HG03097 (cell line): Measurements from ENCODE around the gene UVRAG.

Source experiments
- ATAC-seq: cut with Tn5 transposase; IDR thresholded peaks from one replicate; pipeline ENCODE4 v1.9.1; 2021; ENCODE audit not compliant: unreplicated experiment, low FRiP score

The UVRAG gene

DNA sequence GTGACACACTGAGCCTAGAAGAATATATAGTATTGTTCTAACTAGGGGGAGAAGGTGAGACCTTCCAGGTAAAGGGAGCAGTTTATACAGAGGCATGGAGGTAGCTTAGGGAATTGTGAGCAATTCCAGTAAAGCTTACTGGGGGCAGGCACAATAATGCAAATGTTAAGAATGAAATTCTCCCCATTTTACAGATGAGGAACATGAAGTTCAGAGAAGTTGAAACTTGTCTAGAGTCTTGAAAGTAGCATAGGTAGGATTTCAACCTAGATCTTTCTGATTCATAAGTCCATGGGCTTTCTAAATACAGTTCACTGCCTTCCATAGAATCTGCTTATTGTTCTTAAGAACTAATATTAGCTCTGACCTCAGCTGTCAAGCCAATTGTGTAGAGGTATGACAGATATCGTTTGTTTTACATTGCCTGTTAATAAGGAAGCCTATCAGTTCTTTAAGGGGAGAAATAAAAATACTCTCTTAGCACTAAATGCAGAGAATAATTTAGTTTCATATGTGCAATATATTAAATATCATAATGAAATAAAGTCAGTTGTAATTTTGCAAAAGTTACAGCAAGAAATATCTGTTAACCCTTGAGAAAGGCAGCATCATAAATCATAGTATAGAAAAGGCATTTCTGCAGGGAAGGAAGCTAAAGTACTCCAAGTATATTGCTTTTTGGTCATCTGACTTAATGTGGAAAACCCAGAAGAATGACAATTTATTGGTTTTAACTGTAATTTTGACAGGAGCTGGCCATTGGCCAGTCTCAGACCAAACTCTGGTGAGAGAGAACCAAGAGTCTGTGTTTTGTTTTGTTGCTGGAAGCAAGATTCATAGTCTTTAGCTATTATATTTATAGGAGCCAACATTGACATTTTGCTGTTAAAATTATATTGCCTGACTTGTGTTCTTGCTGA, 181.8 kb downstream of the UVRAG start:
- ATAC-seq, result no peak

DNA sequence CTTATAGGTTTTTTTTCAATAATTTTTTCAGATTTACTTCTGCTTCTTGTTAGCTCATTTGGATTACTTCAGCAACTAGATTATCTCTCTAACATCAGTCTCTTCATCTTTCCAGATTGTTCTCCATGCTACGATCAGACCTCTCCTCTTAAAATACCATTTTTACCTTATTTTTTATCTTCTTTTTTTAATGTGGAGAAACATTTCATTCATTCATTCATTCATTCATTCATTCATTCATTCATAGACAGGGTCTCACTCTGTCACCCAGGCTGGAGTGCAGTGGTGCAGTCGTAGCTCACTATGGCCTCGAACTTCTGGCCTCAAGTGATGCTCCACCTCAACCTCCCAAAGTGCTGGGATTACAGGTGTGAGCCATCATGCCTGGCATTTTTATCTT, 189.4 kb downstream of the UVRAG start:
- no peak for ATAC-seq

DNA sequence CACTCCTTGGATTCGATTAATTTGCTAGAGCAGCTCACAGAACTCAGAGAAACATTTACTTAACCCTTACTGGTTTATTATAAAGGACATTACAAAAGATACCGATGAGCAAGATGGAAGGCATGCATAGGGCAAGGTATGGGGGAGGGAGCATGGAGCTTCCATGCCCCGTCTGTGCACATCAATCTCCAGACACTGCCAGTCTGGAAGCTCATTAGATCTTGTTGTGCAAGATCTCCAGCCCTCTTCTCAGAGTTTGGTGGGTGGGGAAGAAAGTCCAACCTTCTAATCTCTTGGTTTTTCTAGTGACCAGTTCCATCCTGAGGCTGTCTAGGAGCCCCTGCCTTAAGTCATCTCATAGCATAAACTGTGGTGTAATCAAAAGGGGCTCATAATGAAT, 190.7 kb downstream of the UVRAG start:
- ATAC-seq, result no peak

DNA sequence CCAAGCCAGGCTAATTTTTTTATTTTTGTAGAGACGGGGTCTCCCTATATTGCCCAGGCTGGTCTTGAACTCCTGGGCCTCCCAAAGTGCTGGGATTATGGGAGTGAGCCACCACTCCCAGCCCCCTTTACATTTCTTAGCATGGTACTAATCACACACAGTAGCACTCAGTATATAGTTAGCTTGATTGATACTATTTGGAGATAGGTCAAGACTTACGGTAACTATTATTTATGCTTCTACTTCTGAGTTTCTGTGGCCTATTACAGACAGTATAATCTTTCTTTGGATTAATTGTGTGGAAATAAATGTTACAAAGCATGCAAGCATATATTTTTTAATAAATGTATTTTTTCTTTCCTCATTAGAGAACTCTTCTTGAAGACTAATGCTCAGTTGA, 192.2 kb downstream of the UVRAG start:
- ATAC-seq, result no peak

DNA sequence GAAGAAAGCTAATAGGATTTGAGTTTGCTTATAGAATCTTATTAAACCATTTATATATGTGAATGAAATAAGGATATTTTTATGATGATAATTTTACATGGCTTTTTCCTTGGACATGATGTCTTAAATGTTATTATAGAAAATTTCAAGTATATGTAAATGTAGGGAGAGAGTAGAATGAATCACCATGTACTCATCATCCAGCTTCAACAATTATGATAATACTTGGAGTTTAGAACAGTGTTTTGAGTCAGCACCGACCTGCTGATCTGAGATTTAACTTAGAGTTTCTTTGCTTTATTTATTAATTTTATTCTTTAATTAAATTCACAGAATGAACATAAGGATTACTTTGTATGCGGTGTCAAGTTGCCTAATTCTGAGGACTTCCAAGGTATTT, 193.5 kb downstream of the UVRAG start:
- no peak for ATAC-seq

DNA sequence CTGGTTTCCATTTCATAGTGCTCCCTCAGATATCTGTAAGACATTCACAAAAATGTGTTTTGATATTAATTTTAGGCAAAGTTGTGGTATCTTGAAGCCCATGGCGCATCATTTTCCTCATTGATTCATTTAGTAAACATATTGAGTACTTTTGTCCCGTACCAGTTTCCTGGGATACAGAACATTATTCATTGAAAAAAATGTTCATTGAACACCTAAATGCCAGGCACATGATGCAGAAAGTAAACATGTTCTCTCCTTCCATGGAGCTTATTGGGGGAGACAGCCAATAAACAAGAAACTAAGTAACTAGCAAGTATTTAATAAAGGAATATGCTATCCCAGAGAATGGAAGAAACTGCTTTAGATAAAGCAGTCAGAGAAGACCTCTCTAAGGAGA, 195.0 kb downstream of the UVRAG start:
- no peak for ATAC-seq

DNA sequence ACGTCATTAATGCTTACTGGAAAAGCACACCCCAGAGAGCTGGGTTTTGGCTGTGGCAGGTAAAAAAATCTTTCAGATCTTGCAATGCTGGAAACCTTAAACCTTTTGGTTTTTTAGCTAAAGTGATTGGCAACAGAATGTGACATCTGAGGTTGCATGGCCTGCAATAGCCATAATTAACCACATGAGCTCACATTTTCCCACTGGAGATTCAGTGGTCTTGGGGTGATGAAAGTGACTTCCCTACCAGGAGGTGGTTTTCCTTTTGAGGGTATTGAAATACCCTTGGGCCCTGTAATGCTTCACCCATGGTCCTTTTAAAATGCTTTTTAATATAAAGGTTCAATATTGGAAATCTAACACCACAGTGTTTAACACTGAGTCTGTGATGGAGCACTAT, 198.5 kb downstream of the UVRAG start:
- ATAC-seq, result no peak

DNA sequence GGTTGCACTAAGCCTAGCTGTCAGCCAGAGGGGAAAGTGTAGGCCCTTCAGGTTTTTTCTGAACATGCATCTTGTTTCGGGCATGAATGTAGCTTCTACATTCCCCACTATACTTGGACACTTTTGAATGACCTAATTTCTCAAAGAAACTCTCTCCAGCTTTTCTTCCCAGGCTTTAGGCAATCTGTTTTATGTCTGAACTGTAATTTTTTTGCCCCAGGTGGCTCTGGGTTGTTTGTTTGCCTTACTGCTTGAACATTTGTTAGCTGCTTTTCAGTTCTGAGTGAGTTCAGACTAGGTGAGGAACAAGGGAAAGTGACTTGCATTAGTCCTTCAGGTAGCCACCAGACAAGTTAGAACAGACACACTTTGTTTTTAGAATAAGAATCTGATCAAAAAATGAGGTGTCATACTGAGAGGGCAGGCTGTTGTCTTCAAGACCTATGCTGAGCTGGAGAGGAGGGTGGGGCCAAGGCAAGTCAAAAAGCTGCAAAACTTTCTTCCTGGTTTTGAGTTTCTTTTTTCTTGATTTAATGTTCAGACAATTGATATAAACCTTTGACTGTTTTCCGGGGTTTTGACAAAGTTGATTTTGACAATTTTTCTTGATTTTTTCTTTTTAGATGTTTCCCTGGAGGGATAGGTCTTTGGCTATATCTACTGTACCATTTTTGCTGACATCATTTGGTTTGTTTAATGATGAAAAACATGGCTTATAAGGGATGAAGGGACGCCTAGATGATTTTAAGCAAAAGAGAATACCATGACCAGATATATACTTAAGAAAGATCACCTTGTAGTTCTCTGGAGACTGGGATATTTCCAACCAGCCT, 208.4 kb downstream of the UVRAG start:
- no peak for ATAC-seq

DNA sequence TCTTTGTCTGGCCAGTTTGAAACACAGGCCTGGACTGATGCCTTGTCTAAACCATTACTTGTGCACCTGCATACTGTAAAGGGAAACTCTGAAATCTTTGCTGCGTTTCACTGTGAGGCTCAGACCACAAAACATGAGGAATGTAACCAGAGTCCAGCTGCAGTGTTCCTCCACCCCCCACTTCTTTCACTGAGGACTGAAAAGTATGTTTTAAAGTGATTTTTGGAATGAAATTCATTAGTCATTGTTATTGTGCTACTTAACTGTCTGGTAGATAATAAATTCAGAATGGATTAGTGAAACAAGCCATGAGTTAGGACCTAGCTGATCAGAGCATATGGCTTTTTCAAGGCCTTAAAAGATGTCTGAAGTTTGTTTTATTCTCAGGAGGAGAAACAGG, 210.1 kb downstream of the UVRAG start:
- ATAC-seq, result no peak

DNA sequence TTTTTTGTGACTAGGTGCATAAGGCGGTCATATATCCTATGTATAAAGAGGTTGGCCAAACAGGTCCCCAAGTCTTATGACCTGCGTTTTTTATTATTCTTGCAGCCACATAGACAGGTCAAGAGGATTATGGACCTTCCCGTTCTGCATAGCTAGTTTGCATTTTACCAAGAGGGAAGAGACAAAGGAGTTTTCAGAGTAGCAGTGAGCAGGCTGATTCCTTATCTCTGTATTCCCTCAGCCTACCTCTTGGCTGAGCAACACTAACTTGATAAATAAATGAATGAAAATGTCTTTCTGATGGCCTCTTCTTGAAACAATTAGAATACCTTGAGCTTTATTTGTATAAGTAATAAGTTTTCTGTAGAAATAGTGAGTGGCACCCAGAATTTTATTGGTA, 210.8 kb downstream of the UVRAG start:
- ATAC-seq, result no peak

DNA sequence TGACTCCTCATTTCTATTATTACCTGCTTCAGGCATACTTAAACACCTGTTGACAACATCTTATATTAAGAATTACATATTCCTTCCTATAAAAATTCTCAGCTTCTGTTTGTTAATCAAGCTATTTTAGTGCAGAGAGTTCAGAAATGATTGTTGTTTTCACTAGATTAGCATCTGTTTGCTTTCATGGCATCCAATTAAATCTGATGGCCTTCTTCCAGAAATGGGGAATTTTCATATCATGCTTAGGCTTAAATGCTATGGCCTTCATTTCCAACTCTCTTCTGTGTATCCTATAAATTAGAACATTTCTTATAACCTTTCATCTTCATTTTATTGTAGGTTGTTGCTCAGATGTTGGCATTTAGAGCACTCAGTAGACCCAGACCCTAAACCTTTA, 211.3 kb downstream of the UVRAG start:
- no peak for ATAC-seq

DNA sequence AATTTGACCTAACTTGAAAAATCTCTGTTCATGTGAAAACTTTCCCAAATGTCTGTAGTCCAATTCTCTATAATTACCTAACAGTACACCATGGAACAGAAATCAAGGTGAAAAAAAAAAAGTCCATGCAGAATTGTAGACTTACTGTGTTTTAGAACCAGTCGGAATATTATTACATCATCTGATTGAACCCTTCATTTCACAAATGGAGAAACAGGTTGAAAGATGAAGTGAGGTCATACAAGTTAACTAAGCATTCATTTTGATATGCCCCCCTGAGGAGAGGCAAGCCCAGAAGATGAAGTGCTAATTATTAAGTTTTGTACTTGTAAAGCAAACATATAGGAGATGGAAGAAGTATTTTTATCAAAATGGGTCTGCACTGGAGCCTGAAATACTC, 211.9 kb downstream of the UVRAG start:
- ATAC-seq, result no peak

DNA sequence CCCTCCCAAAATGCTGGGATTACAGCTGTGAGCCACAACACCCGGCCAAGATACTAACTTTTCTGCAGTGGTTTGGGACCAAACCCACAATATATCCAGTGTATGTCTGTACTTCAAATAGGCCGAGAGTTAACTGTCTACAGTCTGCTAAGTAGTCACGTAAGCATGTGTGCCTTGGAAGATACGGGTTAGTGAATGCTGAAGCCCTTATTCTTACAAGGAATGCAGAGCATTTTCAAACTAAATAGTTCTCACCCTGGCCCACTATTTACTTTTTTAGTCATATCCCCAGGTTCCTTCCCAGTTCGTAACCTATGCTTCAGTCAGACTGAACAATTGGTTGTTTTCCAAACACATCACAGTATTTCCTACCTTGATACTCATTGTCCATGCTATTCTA, 215.3 kb downstream of the UVRAG start:
- ATAC-seq, result no peak

DNA sequence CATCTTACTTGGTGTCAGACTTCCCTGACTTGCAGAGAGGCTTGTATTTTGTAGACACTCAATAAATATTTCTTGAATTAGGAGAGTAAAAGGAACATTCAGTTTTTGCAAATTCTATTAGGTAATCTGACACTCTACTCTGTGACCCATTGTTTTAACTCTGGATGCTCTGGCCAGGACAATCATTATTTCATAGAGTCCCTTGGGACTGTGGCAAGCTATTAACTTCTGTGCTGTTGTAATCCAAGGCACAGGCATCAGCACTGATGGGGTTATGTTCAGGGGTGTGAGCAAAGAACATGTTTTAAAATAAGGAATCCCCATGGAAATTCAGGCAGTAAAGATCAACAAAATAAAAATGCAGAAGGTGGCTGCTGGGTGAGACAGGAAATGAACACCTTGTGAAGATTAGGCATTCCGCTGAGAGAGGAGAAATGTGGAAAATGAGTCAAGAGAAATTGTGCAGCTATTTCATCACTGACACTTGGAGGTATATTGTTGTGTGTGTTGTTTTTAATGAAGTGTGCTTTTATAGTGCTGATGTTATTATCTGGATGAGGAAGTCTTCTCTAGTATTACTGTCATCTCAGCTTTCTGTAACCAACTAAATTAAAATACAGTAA, 216.1 kb downstream of the UVRAG start:
- no peak for ATAC-seq

DNA sequence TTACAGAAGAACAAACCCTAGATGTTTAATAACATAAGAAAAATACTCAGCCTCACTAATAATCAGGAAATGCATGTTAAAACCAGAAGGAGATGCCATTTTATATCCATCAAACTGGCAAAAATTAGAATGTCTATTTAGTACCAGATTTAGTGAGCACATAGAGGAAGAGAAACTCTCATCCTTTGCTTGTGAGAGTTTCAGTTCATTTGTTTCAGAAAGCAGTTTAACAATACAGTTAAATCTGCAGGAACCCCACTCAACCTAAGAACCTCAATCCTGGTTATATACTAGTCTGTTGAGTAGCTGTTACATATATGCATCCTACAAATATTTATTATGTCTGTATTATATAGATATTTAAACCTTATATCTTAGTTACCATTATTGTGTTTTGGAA, 218.7 kb downstream of the UVRAG start:
- ATAC-seq, result no peak

DNA sequence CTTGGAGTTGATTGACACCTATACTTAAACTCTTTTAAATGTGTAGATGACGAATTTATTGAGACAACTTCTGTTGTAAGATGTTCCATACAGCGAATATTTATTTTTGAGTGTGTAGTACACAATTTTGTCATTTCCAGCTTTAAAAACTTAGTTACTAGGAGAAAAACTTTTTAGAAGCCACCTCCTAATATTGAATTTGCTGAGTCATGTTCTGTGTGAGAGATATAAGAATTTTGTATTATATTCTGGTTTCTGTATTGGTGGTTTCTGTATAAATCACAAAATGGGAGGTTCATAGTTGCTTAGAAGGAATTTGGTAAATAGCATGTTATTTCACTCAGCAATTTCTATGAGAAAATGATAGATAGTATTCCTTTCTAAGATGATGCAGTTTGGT, 220.0 kb downstream of the UVRAG start:
- no peak for ATAC-seq

DNA sequence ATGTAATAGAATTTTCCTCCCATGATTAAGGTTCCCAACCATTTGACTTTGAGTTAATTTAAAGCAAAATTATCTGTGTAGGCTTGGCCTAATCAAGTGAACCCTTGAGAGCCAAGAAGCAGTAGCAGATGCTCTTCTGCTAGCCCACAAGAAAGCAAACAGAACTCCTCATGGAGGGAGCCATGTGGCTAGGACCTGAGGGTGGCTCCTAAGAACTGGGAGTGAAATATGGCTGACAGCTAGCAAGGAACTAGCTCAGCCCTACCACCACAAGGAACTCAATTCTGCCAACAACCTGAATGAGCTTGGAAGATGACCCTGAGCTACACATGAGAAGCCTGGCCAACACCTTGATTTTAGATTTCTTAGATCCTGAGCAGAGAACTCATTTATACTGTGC, 223.6 kb downstream of the UVRAG start:
- no peak for ATAC-seq

DNA sequence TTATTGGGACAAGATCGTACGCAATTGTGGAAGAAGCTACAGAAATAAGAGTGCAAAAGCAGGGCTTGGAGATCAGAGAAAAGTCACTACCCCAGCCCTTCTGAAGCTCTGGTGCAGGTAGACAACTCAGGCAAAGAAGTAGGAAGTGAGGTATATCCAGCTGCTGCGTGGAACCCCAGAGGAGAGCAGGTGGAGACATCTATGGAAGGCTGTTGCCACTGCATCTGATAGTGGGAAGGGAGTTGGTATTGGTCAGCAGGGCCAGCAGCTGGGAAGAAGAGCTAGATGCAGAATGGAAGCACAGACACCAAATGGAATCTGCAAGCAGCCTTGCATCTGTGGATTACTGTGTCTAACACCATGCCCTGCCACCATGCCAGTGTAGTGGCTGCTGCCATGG, 226.2 kb downstream of the UVRAG start:
- ATAC-seq, result no peak

DNA sequence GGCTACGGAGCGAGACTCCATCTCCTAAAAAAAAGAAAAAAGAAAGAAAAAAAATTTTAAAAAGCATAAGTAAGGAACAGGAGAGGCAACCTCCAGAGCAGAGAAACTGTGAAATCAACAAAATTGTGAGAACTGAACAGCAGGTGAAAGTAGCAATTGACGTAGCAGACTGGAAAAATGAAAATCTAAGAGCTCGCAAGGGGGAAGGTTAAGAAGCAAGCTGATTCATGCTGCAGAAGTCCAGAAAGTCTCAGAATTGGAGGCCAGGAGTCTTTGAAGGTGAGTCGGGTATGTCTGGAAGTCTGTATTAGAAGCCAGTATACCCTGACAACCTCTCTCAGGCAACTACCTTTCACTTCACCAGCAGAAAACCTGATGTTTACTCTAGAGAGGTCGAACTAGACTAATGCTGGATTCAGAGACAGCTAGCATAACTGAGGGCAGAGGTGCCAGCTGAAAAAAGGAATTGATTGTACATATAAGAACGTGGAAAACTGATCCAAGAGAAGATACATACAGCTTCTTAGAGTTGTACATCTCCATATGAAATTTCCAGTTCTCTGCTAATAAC, 229.8 kb downstream of the UVRAG start:
- no peak for ATAC-seq

DNA sequence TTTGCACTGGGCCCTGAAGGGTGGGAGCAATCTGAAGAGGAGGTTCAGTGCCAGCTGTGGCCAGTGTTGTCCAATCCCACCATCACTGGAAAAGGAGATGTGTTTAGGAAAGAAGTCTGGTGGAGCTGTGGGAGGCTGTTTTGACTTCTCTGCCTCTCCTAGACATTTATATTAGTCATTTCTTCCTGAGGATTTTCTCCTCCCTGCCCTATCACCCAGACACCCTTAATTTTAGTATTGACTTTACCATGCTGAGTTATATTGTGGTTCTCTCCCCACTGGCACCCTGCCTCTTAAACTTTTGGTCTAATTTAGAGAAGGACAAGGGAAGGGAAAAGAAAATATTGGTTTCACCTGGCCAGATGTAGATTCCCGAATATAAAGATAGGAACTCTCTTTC, 232.2 kb downstream of the UVRAG start:
- no peak for ATAC-seq

DNA sequence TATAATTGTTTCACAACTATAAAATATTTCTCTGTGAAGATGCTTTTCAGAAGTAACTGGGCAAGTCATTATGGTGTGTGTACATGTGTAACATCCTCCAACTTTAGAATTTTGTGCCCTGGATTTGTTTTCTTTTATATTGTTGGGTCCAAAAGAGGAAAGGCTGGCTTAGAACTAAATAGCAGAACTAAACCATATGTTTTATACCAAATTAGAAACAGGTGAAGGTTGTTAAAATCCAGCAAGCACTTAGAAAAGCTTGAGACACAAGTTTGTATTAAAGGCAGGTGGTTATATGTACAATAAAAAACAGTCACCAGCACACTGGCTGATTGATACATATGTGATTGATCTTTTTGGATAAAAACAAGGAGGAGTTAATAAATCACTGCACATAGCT, 232.8 kb downstream of the UVRAG start:
- no peak for ATAC-seq
